ENCODE data around the gene IL12RB2. TPM values are rescaled to one million over a fixed set of nuclear protein-coding genes. Genes with fewer than 3 reads are reported as not detected.

Gene IL12RB2
- total and polyA plus RNA-seq, 10 of the 15 experiments (the other 5 are each of a cell fraction or from before 2014, with no cell fraction given): 0.15 to 1.1 (median 0.54) TPM; not detected in 1

DNA sequence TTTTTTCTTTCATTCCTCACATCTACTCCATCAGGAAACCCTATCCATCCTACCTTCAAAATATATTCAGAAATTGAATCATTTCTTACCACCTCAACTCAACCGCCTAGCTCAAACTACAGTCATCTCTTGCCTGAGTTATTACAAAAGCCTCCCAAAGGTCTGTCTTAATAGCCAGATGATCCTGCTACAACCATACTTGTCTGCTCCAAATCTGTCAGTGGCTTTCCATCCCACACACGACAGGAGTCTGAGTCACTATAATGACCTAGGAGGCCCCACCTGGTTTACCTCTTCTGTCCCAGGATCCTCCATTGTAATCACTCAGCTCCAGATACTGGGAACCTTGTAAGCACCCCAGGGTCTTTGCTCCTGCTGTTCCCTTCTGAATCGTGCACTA, 37.1 kb upstream of the IL12RB2 start:
- no peak for TF ChIP-seq SMAD5 (IDR thresholded peaks at IDR 0.05; ENCODE audit: low read depth)
- TF ChIP-seq HDGF (IDR thresholded peaks at IDR 0.05): no peak
- no peak for TF ChIP-seq MTA3 (IDR thresholded peaks at IDR 0.05; ENCODE audit: borderline replicate concordance, low read length)
- TF ChIP-seq, protein P1, sequence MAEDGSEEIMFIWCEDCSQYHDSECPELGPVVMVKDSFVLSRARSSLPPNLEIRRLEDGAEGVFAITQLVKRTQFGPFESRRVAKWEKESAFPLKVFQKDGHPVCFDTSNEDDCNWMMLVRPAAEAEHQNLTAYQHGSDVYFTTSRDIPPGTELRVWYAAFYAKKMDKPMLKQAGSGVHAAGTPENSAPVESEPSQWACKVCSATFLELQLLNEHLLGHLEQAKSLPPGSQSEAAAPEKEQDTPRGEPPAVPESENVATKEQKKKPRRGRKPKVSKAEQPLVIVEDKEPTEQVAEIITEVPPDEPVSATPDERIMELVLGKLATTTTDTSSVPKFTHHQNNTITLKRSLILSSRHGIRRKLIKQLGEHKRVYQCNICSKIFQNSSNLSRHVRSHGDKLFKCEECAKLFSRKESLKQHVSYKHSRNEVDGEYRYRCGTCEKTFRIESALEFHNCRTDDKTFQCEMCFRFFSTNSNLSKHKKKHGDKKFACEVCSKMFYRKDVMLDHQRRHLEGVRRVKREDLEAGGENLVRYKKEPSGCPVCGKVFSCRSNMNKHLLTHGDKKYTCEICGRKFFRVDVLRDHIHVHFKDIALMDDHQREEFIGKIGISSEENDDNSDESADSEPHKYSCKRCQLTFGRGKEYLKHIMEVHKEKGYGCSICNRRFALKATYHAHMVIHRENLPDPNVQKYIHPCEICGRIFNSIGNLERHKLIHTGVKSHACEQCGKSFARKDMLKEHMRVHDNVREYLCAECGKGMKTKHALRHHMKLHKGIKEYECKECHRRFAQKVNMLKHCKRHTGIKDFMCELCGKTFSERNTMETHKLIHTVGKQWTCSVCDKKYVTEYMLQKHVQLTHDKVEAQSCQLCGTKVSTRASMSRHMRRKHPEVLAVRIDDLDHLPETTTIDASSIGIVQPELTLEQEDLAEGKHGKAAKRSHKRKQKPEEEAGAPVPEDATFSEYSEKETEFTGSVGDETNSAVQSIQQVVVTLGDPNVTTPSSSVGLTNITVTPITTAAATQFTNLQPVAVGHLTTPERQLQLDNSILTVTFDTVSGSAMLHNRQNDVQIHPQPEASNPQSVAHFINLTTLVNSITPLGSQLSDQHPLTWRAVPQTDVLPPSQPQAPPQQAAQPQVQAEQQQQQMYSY (CRISPR knock-in tag; IDR thresholded peaks at IDR 0.05): no peak
- TF ChIP-seq RB1 (IDR thresholded peaks at IDR 0.05; ENCODE audit: borderline replicate concordance): no peak
- no peak for TF ChIP-seq MEF2B (IDR thresholded peaks at IDR 0.05; ENCODE audit: partially characterized antibody, poor library complexity, severe bottlenecking)
- TF ChIP-seq TCF3 (IDR thresholded peaks at IDR 0.05; ENCODE audit: borderline replicate concordance, insufficient read depth, low read depth, low read length): no peak
- no peak for TF ChIP-seq SREBF1 (IDR thresholded peaks at IDR 0.05; ENCODE audit: low read length)
- TF ChIP-seq IKZF2 (IDR thresholded peaks at IDR 0.05): no peak
- TF ChIP-seq KLF5 (IDR thresholded peaks at IDR 0.05; ENCODE audit: partially characterized antibody): no peak
- no peak for TF ChIP-seq WRNIP1 (IDR thresholded peaks at IDR 0.05; ENCODE audit: borderline replicate concordance, low read depth, low read length)
- TF ChIP-seq FOXM1 (IDR thresholded peaks at IDR 0.05; ENCODE audit: low read depth, low read length): no peak
- no peak for TF ChIP-seq TAF1 (IDR thresholded peaks at IDR 0.05; ENCODE audit: borderline replicate concordance, low read depth, low read length)
- no peak for TF ChIP-seq CBX3 (IDR thresholded peaks at IDR 0.05; ENCODE audit: borderline replicate concordance, low read depth)
- no peak for TF ChIP-seq POLR2AphosphoS5 (IDR thresholded peaks at IDR 0.05; ENCODE audit: low read length)
- no peak for TF ChIP-seq YY1 (IDR thresholded peaks at IDR 0.05; ENCODE audit: low read depth, low read length)
- peaks cover 11% of the 10 kb centered on the region; the same call in 1 of the 3 replicates for H3K9me3 ChIP-seq (replicated peaks; ENCODE audit: control insufficient read depth, insufficient read depth, low read length)
- whole genome bisulfite sequencing (ENCODE audit: insufficient coverage, insufficient replicate concordance, low lambda C conversion rate, missing lambda C conversion rate): 29% methylated on average over 3 of the region's 3 CpGs
- H3K36me3 ChIP-seq (ENCODE audit: control insufficient read depth in 2 of 2, insufficient read depth in 2 of 2, low read length in 1 of 2): no peaks in the 10 kb centered on the region
- H3K27me3 ChIP-seq (replicated peaks in 1 of 2; ENCODE audit: control insufficient read depth in 2 of 2, insufficient read depth in 2 of 2, low read length in 1 of 2): no peaks in the 10 kb centered on the region
- CTCF ChIA-PET: interaction anchor here (0.9 kb wide), 1 partner anchor 50 kb away, joined by 3 read pairs; no protein-coding TSS in a partner anchor
- POLR2A ChIA-PET: no interaction called here
- H2AFZ ChIP-seq (ENCODE audit: control insufficient read depth, low read depth, low read length): no peak overlapping the region
- RAD21 ChIA-PET (ENCODE audit: unreplicated experiment): no interaction called here
- no peaks in the 10 kb centered on the region for H3K4me1 ChIP-seq (ENCODE audit: control insufficient read depth, insufficient read depth, low read length)
- no peak overlapping the region for H3K4me3 ChIP-seq
- no peak for FAIRE-seq
- no peaks in the 10 kb centered on the region for H4K20me1 ChIP-seq (ENCODE audit: control insufficient read depth, insufficient read depth)
- BruUV-seq (replicated peaks): no TSS peak
- intact Hi-C loops (cut with micrococcal nuclease; ENCODE audit: unreplicated experiment): no loop called here
- in situ Hi-C loops (cut with MboI): no loop called here
- no peak for DNase-seq (ENCODE audit: low read depth, low spot score)
- no peak overlapping the region for H3K27ac ChIP-seq (ENCODE audit: control insufficient read depth, insufficient read depth)
- H3K4me2 ChIP-seq (ENCODE audit: control insufficient read depth, insufficient read depth): no peak overlapping the region
- H3K9ac ChIP-seq (ENCODE audit: control insufficient read depth, insufficient read depth, low read length): no peak overlapping the region
- no peaks in the 10 kb centered on the region for H3K79me2 ChIP-seq (ENCODE audit: control insufficient read depth, insufficient read depth, low read length)
- ATAC-seq: no peak
- SMC1A ChIA-PET (ENCODE audit: uncharacterized antibody, unreplicated experiment): no interaction called here
